ENCODE results near the gene ATP6V1F.

Gene ATP6V1F

DNA sequence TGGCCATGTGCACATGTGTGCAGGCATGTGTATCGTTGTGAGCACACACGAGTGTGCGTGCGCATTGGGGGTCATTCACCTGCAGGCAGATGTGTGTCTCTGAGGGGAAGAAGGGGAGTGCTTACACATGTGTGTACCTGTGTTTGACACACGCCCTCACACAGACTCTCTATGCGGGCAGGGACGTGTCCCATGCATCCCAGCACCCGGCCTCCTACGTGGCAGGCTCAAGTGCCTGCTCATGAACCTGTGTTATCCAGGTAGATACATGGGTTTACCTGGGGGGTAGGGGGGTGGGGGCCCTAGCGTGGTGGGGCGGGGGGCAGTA is 29.2 kb downstream of the ATP6V1F start:
- Histone ChIP-seq H3K27me3 (ENCODE audit: insufficient read depth, poor library complexity, severe bottlenecking) (no peaks in the 10 kb centered on the region), H3K9me3 (ENCODE audit: severe bottlenecking) (no peaks in the 10 kb centered on the region), H3K4me1 (ENCODE audit: insufficient read depth, poor library complexity, severe bottlenecking) (peaks cover 32% of the 10 kb centered on the region), H3K27ac (ENCODE audit: poor library complexity, severe bottlenecking) (peak overlapping the region; percentile 59), H3K36me3 (ENCODE audit: low read depth) (no peaks in the 10 kb centered on the region), H3K4me3 (ENCODE audit: severe bottlenecking) (no peak overlapping the region)
- DNase-seq (ENCODE audit: low spot score) (no peak), ATAC-seq (ENCODE audit: low read depth) (no peak)
- no peak for TF ChIP-seq CTCF (IDR thresholded peaks at IDR 0.05; ENCODE audit: poor library complexity, severe bottlenecking)

GRCh38 chr7:128892521-128893250 is 30.0 kb downstream of the ATP6V1F start:
- Histone ChIP-seq H3K4me3 (ENCODE audit: severe bottlenecking) (no peak overlapping the region), H3K9me3 (ENCODE audit: severe bottlenecking) (no peaks in the 10 kb centered on the region), H3K4me1 (ENCODE audit: insufficient read depth, poor library complexity, severe bottlenecking) (peaks cover 39% of the 10 kb centered on the region), H3K27me3 (ENCODE audit: insufficient read depth, poor library complexity, severe bottlenecking) (no peaks in the 10 kb centered on the region), H3K36me3 (ENCODE audit: low read depth) (no peaks in the 10 kb centered on the region), H3K27ac (ENCODE audit: poor library complexity, severe bottlenecking) (peak overlapping the region; percentile 59)
- TF ChIP-seq CTCF (IDR thresholded peaks at IDR 0.05; ENCODE audit: poor library complexity, severe bottlenecking) = no peak
- ATAC-seq (ENCODE audit: low read depth) (peak; percentile 18), DNase-seq (ENCODE audit: low spot score) (peak; percentile 56)

- Histone ChIP-seq H3K36me3 (ENCODE audit: low read depth) (no peaks in the 10 kb centered on the region), H3K27ac (ENCODE audit: poor library complexity, severe bottlenecking) (peak overlapping the region; percentile 59), H3K4me1 (ENCODE audit: insufficient read depth, poor library complexity, severe bottlenecking) (peaks cover 46% of the 10 kb centered on the region), H3K9me3 (ENCODE audit: severe bottlenecking) (no peaks in the 10 kb centered on the region), H3K27me3 (ENCODE audit: insufficient read depth, poor library complexity, severe bottlenecking) (no peaks in the 10 kb centered on the region), H3K4me3 (ENCODE audit: severe bottlenecking) (no peak overlapping the region)
- ATAC-seq (ENCODE audit: low read depth) = peak; percentile 93
- DNase-seq (ENCODE audit: low spot score) = peak; percentile 95
- no peak for TF ChIP-seq CTCF (IDR thresholded peaks at IDR 0.05; ENCODE audit: poor library complexity, severe bottlenecking)
Measured at GRCh38 chr7:128893251-128894100, 30.8 kb downstream of the ATP6V1F start.

DNA sequence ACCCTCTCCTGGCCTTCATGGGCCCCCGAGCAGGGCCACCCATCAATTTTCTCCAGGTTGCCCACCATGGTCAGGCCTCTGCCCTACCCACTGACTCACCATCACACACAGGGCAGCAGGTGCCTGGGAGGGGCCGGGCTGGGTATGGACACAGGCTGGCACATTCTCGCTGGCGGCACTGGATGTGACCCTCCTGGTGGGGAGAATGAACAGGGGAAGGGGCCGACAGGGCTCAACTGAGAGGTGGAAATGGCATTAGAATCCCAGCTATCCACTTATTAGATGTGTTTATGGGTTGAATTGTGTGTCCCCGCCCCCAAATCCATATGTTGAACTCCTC is 31.4 kb downstream of the ATP6V1F start:
- no peaks in the 10 kb centered on the region for H3K36me3 ChIP-seq (ENCODE audit: low read depth)
- DNase-seq (ENCODE audit: low spot score) (peak; percentile 36), ATAC-seq (ENCODE audit: low read depth) (no peak)
- no peaks in the 10 kb centered on the region for H3K9me3 ChIP-seq (ENCODE audit: severe bottlenecking)
- no peak for TF ChIP-seq CTCF (IDR thresholded peaks at IDR 0.05; ENCODE audit: poor library complexity, severe bottlenecking)
- no peaks in the 10 kb centered on the region for H3K27me3 ChIP-seq (ENCODE audit: insufficient read depth, poor library complexity, severe bottlenecking)
- peak overlapping the region; percentile 59 for H3K27ac ChIP-seq (ENCODE audit: poor library complexity, severe bottlenecking)
- no peak overlapping the region for H3K4me3 ChIP-seq (ENCODE audit: severe bottlenecking)
- H3K4me1 ChIP-seq (ENCODE audit: insufficient read depth, poor library complexity, severe bottlenecking) = peaks cover 42% of the 10 kb centered on the region

DNA sequence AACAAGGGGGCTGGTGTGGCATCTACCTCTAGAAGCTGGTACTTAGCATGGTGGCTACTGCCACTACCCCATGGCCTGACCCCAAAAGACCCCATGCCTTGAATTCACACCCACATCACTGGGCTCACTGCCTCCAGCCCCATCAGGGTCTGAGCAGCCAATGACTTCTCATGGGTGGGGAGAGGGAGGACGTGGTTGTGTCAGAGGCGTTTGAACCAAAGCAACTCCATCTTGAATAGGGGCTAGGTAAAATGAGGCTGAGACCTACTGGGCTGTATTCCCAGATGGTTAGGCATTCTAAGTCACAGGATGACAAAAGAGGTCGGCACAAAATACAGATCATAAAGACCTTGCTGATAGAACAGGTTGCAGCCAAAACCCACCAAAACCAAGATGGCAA is 32.7 kb downstream of the ATP6V1F start:
- Histone ChIP-seq H3K27ac (ENCODE audit: poor library complexity, severe bottlenecking) (no peak overlapping the region), H3K4me1 (ENCODE audit: insufficient read depth, poor library complexity, severe bottlenecking) (peaks cover 37% of the 10 kb centered on the region), H3K36me3 (ENCODE audit: low read depth) (no peaks in the 10 kb centered on the region), H3K4me3 (ENCODE audit: severe bottlenecking) (no peak overlapping the region), H3K9me3 (ENCODE audit: severe bottlenecking) (no peaks in the 10 kb centered on the region), H3K27me3 (ENCODE audit: insufficient read depth, poor library complexity, severe bottlenecking) (no peaks in the 10 kb centered on the region)
- DNase-seq (ENCODE audit: low spot score) (peak; percentile 16), ATAC-seq (ENCODE audit: low read depth) (no peak)
- no peak for TF ChIP-seq CTCF (IDR thresholded peaks at IDR 0.05; ENCODE audit: poor library complexity, severe bottlenecking)
